ENCODE measurements around the gene MALRD1. TPM values are rescaled to one million over a fixed set of nuclear protein-coding genes. Genes with fewer than 3 reads are reported as not detected.
"Not testable (repeated sequence)": the region's sequence is repeated elsewhere in the genome, so short reads cannot be mapped to it uniquely, and the experiment has no call there.

The MALRD1 gene
- total and polyA plus RNA-seq, 3 donors from 2014 or later, result 3.3 to 26.7 (median 19.3) TPM

GRCh38 chr10:19756919-19757318 is 708.3 kb downstream of the MALRD1 start:
- Histone ChIP-seq H3K9me3 (no peaks in the 10 kb centered on the region), H3K27me3 (no peaks in the 10 kb centered on the region), H3K4me3 (no peak overlapping the region), H3K27ac (no peak overlapping the region), H3K36me3 (ENCODE audit: low read depth, missing control alignments) (no peaks in the 10 kb centered on the region), H3K4me1 (no peaks in the 10 kb centered on the region)
- 62% methylated on average over 3 of the region's 3 CpGs for WGBS, 2 donors
- TF ChIP-seq POLR2A (IDR thresholded peaks at IDR 0.05), result no peak
- TF ChIP-seq, protein P1, sequence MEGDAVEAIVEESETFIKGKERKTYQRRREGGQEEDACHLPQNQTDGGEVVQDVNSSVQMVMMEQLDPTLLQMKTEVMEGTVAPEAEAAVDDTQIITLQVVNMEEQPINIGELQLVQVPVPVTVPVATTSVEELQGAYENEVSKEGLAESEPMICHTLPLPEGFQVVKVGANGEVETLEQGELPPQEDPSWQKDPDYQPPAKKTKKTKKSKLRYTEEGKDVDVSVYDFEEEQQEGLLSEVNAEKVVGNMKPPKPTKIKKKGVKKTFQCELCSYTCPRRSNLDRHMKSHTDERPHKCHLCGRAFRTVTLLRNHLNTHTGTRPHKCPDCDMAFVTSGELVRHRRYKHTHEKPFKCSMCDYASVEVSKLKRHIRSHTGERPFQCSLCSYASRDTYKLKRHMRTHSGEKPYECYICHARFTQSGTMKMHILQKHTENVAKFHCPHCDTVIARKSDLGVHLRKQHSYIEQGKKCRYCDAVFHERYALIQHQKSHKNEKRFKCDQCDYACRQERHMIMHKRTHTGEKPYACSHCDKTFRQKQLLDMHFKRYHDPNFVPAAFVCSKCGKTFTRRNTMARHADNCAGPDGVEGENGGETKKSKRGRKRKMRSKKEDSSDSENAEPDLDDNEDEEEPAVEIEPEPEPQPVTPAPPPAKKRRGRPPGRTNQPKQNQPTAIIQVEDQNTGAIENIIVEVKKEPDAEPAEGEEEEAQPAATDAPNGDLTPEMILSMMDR (IDR thresholded peaks at IDR 0.05), result no peak
- intact Hi-C loops (cut with DNase I; ENCODE audit: low total_unique reads), result no loop called here
- DNase-seq, result no peak

DNA sequence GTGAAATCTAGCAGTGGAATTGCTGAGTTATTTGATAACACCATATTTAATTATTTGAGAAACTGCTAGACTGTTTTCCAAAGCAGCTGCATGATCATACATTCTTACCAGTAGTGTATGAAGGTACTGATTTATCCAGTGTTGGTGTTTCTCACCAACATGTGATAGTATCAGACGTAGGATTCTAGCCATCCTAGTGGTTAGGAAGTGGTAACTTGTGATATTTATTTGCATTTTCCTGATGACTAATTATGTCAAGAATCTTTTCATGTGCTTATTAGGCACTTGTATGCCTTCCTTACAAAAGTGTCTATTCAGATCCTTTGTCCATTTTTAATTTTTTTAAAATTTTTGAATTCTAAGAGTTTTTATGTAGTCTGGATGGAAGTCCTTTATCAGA is 713.4 kb downstream of the MALRD1 start:
- DNase-seq, result no peak
- no peaks in the 10 kb centered on the region for H3K36me3 ChIP-seq (ENCODE audit: low read depth, missing control alignments)
- no peak overlapping the region for H3K27ac ChIP-seq
- TF ChIP-seq, protein P1 (IDR thresholded peaks at IDR 0.05), result no peak
- no peak for TF ChIP-seq POLR2A (IDR thresholded peaks at IDR 0.05)
- no peaks in the 10 kb centered on the region for H3K4me1 ChIP-seq
- H3K27me3 ChIP-seq, result no peaks in the 10 kb centered on the region
- WGBS, 2 donors, result 83 to 86% methylated on average over 1 of the region's 1 CpG
- no peak overlapping the region for H3K4me3 ChIP-seq
- H3K9me3 ChIP-seq, result no peaks in the 10 kb centered on the region
- intact Hi-C loops (cut with DNase I; ENCODE audit: low total_unique reads), result no loop called here

- Histone ChIP-seq H3K27ac (no peak overlapping the region), H3K4me1 (no peaks in the 10 kb centered on the region), H3K36me3 (ENCODE audit: low read depth, missing control alignments) (no peaks in the 10 kb centered on the region), H3K4me3 (no peak overlapping the region), H3K9me3 (no peaks in the 10 kb centered on the region), H3K27me3 (no peaks in the 10 kb centered on the region)
- intact Hi-C loops (cut with DNase I; ENCODE audit: low total_unique reads), result no loop called here
- DNase-seq, result no peak
- TF ChIP-seq POLR2A (IDR thresholded peaks at IDR 0.05), result no peak
- TF ChIP-seq, protein P1 (IDR thresholded peaks at IDR 0.05), result no peak
- WGBS, 2 donors, result 86% methylated on average over 1 of the region's 1 CpG
Measured at GRCh38 chr10:19764111-19764510, 715.5 kb downstream of the MALRD1 start.

GRCh38 chr10:19767876-19768275 is 719.3 kb downstream of the MALRD1 start:
- WGBS, 2 donors, result 57 to 70% methylated on average over 7 of the region's 7 CpGs
- Histone ChIP-seq H3K9me3 (no peaks in the 10 kb centered on the region), H3K36me3 (ENCODE audit: low read depth, missing control alignments) (no peaks in the 10 kb centered on the region), H3K27me3 (no peaks in the 10 kb centered on the region), H3K4me1 (no peaks in the 10 kb centered on the region), H3K27ac (peak overlapping the region in 1 of 2 donors; percentile 37), H3K4me3 (no peak overlapping the region)
- intact Hi-C loops (cut with DNase I; ENCODE audit: low total_unique reads), result no loop called here
- no peak for TF ChIP-seq POLR2A (IDR thresholded peaks at IDR 0.05)
- TF ChIP-seq, protein P1 (IDR thresholded peaks at IDR 0.05), result no peak
- DNase-seq, result peak; percentile 44

- 76 to 84% methylated on average over 3 of the region's 3 CpGs for WGBS, 2 donors
- H3K27ac ChIP-seq; H3K36me3 ChIP-seq (ENCODE audit: low read depth, missing control alignments); H3K9me3 ChIP-seq; H3K4me3 ChIP-seq; H3K4me1 ChIP-seq; H3K27me3 ChIP-seq; intact Hi-C loops (cut with DNase I; ENCODE audit: low total_unique reads); DNase-seq: not testable (repeated sequence)
Measured at GRCh38 chr10:19769826-19770225, 721.2 kb downstream of the MALRD1 start.
